Measurements from ENCODE around the gene ACSF3.

- TF ChIP-seq CTCF (conservative IDR thresholded peaks at IDR 0.05; ENCODE audit: low read length): no peak
- TF ChIP-seq EZH2phosphoT487 (IDR thresholded peaks at IDR 0.05; ENCODE audit: borderline replicate concordance, low read depth, low read length): no peak
These were observed 23.1 kb upstream of the ACSF3 start for GRCh38 chr16:89070590-89070989.
